Ishikawa (cell line): ENCODE data around the gene TFIP11.

Experiments
- EGR1 ChIP-seq: IDR thresholded peaks from 2 replicates; pipeline ENCODE4 v1.6.1; 2012
- EP300 ChIP-seq: IDR thresholded peaks from 2 replicates; pipeline ENCODE4 v1.6.1; 2012; ENCODE audit warnings: borderline replicate concordance
- FOXM1 ChIP-seq: IDR thresholded peaks from 2 replicates; pipeline ENCODE4 v1.6.1; 2012; ENCODE audit warnings: low read depth, borderline replicate concordance
- MAX ChIP-seq: IDR thresholded peaks from 2 replicates; pipeline ENCODE4 v1.6.1; 2012
- REST ChIP-seq: IDR thresholded peaks from 2 replicates; pipeline ENCODE4 v1.6.1; 2012; ENCODE audit warnings: low read depth, mild to moderate bottlenecking
- TAF1 ChIP-seq: IDR thresholded peaks from 2 replicates; pipeline ENCODE4 v1.6.1; 2012; ENCODE audit warnings: low read depth, mild to moderate bottlenecking
- TEAD4 ChIP-seq: IDR thresholded peaks from 2 replicates; pipeline ENCODE4 v1.6.1; 2012
- USF1 ChIP-seq: IDR thresholded peaks from 2 replicates; pipeline ENCODE4 v1.6.1; 2012

- TF ChIP-seq TAF1 (no peak), EP300 (no peak), MAX (no peak), USF1 (no peak), EGR1 (no peak), TEAD4 (no peak), REST (no peak), FOXM1 (no peak)
These were observed 70.1 kb downstream of the TFIP11 start for GRCh38 chr22:26442086-26442756.
